HepG2 (cell line): ENCODE data around the gene CCDC54. TPM values are rescaled to one million over a fixed set of nuclear protein-coding genes. Genes with fewer than 3 reads are reported as not detected.

Experiments
- ATAC-seq: fragments of 200-7000 bp; cut with Tn5 transposase; 3 replicates; pipeline ENCODE4 v1.9.1; 2020; ENCODE audit warnings: mild to moderate bottlenecking, moderate library complexity
- BruUV-seq: library from RNA; stranded (reverse); fragments of 400-500 nt; replicated peaks from 2 replicates; lab custom pipeline; 2021; lab: Mats Ljungman, UMichigan
- CTCF ChIA-PET: fragments of 300-600 bp; formaldehyde crosslinking; extraction: SDS; loops from one replicate; lab custom pipeline; 2021; ENCODE audit warnings: low total read pairs, inconsistent platforms, low intra/inter-chr PET ratio; lab: Yijun Ruan, JAX
- POLR2A ChIA-PET: fragments of 350-600 bp; sonication (Branson Sonifier 250); formaldehyde crosslinking; loops from one replicate; lab custom pipeline; 2020; ENCODE audit warnings: antibody characterized with exemption, inconsistent platforms; lab: Yijun Ruan, JAX
- DNase-seq: peaks from one replicate; pipeline ENCODE4 v3.0.0-alpha.2; 2015; ENCODE audit warnings: low spot score
- FAIRE-seq: peaks from 3 replicates; lab custom pipeline; 2011; peaks lifted over from hg19 to GRCh38; lab: Jason Lieb, UNC
- H2AFZ ChIP-seq: one replicate; pipeline ENCODE4 v1.6.1; 2011; ENCODE audit warnings: low read length, inconsistent platforms
- H3K27ac ChIP-seq: fragments of 300-600 bp; 3 replicates; pipeline ENCODE4 v1.8.0; 2011; ENCODE audit warnings: mixed run types, mild to moderate bottlenecking, mixed read lengths, low read length, inconsistent platforms; ENCODE audit not compliant: insufficient read depth; ENCODE audit errors: extremely low read length
- H3K27me3 ChIP-seq, 2 experiments: fragments of 200-600 bp in 1 of 2; 2 replicates in 1 of 2; 3 replicates in 1 of 2; pipeline versions ENCODE4 v1.6.0 to v1.8.0; 2011; ENCODE audit warnings: low read length in 2 of 2, mild to moderate bottlenecking in 2 of 2, moderate library complexity in 2 of 2, inconsistent platforms in 1 of 2; ENCODE audit not compliant: insufficient read depth in 2 of 2, control insufficient read depth in 1 of 2
- H3K36me3 ChIP-seq, 2 experiments: fragments of 200-600 bp in 1 of 2; replicated peaks in 1 of 2; 2 replicates in 1 of 2; 3 replicates in 1 of 2; pipeline versions ENCODE4 v1.5.1 to v1.8.0; 2011; ENCODE audit warnings: low read length in 2 of 2, inconsistent platforms in 1 of 2; ENCODE audit not compliant: insufficient read depth in 2 of 2, control insufficient read depth in 1 of 2
- H3K4me1 ChIP-seq: 2 replicates; pipeline ENCODE4 v1.5.1; 2012; ENCODE audit warnings: low read length, inconsistent platforms; ENCODE audit not compliant: insufficient read depth
- H3K4me2 ChIP-seq: 2 replicates; pipeline ENCODE4 v1.6.0; 2011; ENCODE audit warnings: low read depth, low read length, inconsistent platforms
- H3K4me3 ChIP-seq, 3 experiments: fragments of 200-600 bp in 1 of 3; sonication (generic), shearing (Covaris generic) in 1 of 3; replicated peaks in 1 of 3; 2 replicates each; pipeline ENCODE4 v1.5.1; 2011 to 2016; ENCODE audit warnings: low read length in 3 of 3, inconsistent platforms in 2 of 3, low read depth in 2 of 3, mild to moderate bottlenecking in 2 of 3, control low read depth in 1 of 3, mixed read lengths in 1 of 3; ENCODE audit not compliant: insufficient read depth in 1 of 3
- H3K79me2 ChIP-seq: one replicate; pipeline ENCODE4 v1.6.1; 2011; ENCODE audit warnings: low read length, inconsistent platforms; ENCODE audit not compliant: insufficient read depth
- H3K9ac ChIP-seq: 2 replicates; pipeline ENCODE4 v1.6.0; 2011; ENCODE audit warnings: mild to moderate bottlenecking, low read depth, low read length, inconsistent platforms; ENCODE audit not compliant: insufficient read depth
- H3K9me3 ChIP-seq: 2 replicates; pipeline ENCODE4 v1.5.1; 2012; ENCODE audit warnings: mild to moderate bottlenecking, low read length
- H4K20me1 ChIP-seq: 2 replicates; pipeline ENCODE4 v1.6.0; 2011; ENCODE audit warnings: inconsistent platforms, mild to moderate bottlenecking, low read length, moderate library complexity; ENCODE audit not compliant: insufficient read depth
- ZBTB40 ChIP-seq, 2 experiments: fragments of 450-650 bp in 1 of 2; sonication (generic) in 1 of 2; formaldehyde crosslinking in 1 of 2; IDR thresholded peaks; 2 replicates each; pipeline versions ENCODE4 v1.6.1 to v1.8.0; 2016 to 2022; ENCODE audit warnings: antibody characterized with exemption in 1 of 2, mild to moderate bottlenecking in 1 of 2, missing genetic modification reagents in 1 of 2
- ZNF782 ChIP-seq: sonication (generic); formaldehyde crosslinking; IDR thresholded peaks from 2 replicates; pipeline ENCODE4 v1.4.0; 2020; ENCODE audit warnings: missing genetic modification reagents, mild to moderate bottlenecking, borderline replicate concordance
- WGBS: methylation state at CpG from one replicate; pipeline ENCODE4 v1.1.6; 2017; ENCODE audit warnings: low lambda C conversion rate; 5-methylcytosine and 5-hydroxymethylcytosine counted together
- in situ Hi-C: cut with HindIII; loops from 2 replicates; pipeline ENCODE4 v1.10.0; 2017; ENCODE audit warnings: low pct_unique_long_range_greater_than_20kb; ENCODE audit not compliant: extremely low pct_ligation_motif_present
- intact Hi-C: fragments of 100-400 bp; cut with micrococcal nuclease; formaldehyde crosslinking; loops from one replicate; pipeline ENCODE4 v1.10.0; 2022; ENCODE audit not compliant: unreplicated experiment
- polyA plus RNA-seq, 8 experiments: library from polyadenylated mRNA; depleted of rRNA in 3 of 8; stranded (reverse) in 7 of 8; unstranded in 1 of 8; fragments of >200 nt; fragmentation: Illumina TruSeq in 4 of 8; extraction: Trizol in 4 of 8; gene quantifications; 2 replicates each; pipeline versions ENCODE4 v1.2.1 to v1.2.3, GENCODE V29; 2011 to 2016; ENCODE audit warnings: low read depth in 4 of 8, missing spikeins in 1 of 8, mixed read lengths in 1 of 8; ENCODE audit not compliant: insufficient read depth in 1 of 8
- total RNA-seq, 5 experiments: library from RNA; depleted of rRNA; stranded (reverse); fragments of >200 nt; fragmentation: Illumina TruSeq; extraction: Trizol; gene quantifications; 2 replicates each; pipeline ENCODE4 v1.2.3, GENCODE V29; 2016; ENCODE audit warnings: low read depth in 1 of 5

Gene CCDC54
- total and polyA plus RNA-seq, 2 of the 13 experiments (the other 11 are each of a cell fraction or from before 2014, with no cell fraction given), result not detected

- ChIA-PET CTCF (no interaction called here), POLR2A (no interaction called here)
- no peak overlapping the region for H2AFZ ChIP-seq
- H3K4me3 ChIP-seq, result no peak overlapping the region
- no peak overlapping the region for H3K9ac ChIP-seq
- H3K4me1 ChIP-seq, result no peaks in the 10 kb centered on the region
- WGBS, result 5% methylated on average over 4 of the region's 4 CpGs
- TF ChIP-seq ZNF782 (CRISPR knock-in tag) (no peak), ZBTB40 (IDR thresholded peaks at IDR 0.05) (peak; percentile 95), ZBTB40 (CRISPR knock-in tag; IDR thresholded peaks at IDR 0.05) (no peak)
- H3K79me2 ChIP-seq, result no peaks in the 10 kb centered on the region
- ATAC-seq (no peak), DNase-seq (no peak), FAIRE-seq (no peak)
- in situ Hi-C loops (no loop called here), intact Hi-C loops (no loop called here)
- H3K4me2 ChIP-seq, result no peak overlapping the region
- no peaks in the 10 kb centered on the region for H3K27me3 ChIP-seq
- H3K9me3 ChIP-seq, result no peaks in the 10 kb centered on the region
- H3K36me3 ChIP-seq, result no peaks in the 10 kb centered on the region
- H4K20me1 ChIP-seq, result no peaks in the 10 kb centered on the region
- no TSS peak for BruUV-seq
- no peak overlapping the region for H3K27ac ChIP-seq
These were observed 12.2 kb upstream of the CCDC54 start for GRCh38 chr3:107365051-107365450.
